ENCODE data around the gene TANC1. TPM values are rescaled to one million over a fixed set of nuclear protein-coding genes. Genes with fewer than 3 reads are reported as not detected.
A peak's percentile ranks its signal among the peaks of the same experiment; 100 is the strongest.

The TANC1 gene
- total and polyA plus RNA-seq, 2 experiments from 2014 or later, result 8.2 to 12.1 TPM

DNA sequence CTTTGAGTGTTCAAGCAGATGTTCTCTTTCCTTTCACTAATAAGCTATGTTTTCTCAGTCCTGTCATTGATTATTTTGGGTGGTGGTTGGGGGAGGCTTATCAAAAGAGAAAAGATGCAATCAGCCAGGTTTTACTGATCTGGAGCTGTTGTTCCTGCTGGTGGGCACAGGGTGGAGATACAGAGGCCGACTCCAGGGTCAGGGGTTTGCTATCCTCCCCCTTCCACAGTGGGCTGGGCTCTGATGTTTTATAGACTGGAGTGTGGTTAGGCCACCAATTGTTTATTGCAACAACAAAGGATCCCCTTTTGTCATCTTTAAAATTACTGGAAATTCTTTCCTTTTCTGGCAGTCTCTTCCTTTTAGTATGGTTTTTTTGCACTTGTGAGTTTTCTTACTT lies 120.5 kb downstream of the TANC1 start:
- H3K4me3 ChIP-seq, result no peak overlapping the region
- H3K27ac ChIP-seq, result no peak overlapping the region
- 52 to 53% methylated on average over 1 of the region's 1 CpG for WGBS, 2 experiments (ENCODE audit: low coverage in 1 of 2, low lambda C conversion rate in 2 of 2, missing lambda C conversion rate in 2 of 2)
- no peaks in the 10 kb centered on the region for H3K9me2 ChIP-seq (ENCODE audit: insufficient read depth)
- H3K9me3 ChIP-seq (ENCODE audit: low read depth), result no peaks in the 10 kb centered on the region
- DNase-seq, result no peak
- H3K9ac ChIP-seq, result no peak overlapping the region
- H3K36me3 ChIP-seq (ENCODE audit: low read depth), result no peaks in the 10 kb centered on the region
- peak overlapping the region; percentile 26 for H3K4me2 ChIP-seq (ENCODE audit: unreplicated experiment)
- H3K79me2 ChIP-seq (ENCODE audit: insufficient read depth), result 0 out of 2 replicates have a peak, but pooled peaks cover 18% of the 10 kb centered on the region
- in situ Hi-C loops (cut with MboI), result no loop called here
- TF ChIP-seq EZH2phosphoT487 (IDR thresholded peaks at IDR 0.05; ENCODE audit: insufficient read depth, low read depth) (no peak), EZH2 (IDR thresholded peaks at IDR 0.05; ENCODE audit: insufficient read depth, poor library complexity, severe bottlenecking) (no peak)
- no peaks in the 10 kb centered on the region for H4K20me1 ChIP-seq (ENCODE audit: insufficient read depth)
- H3F3A ChIP-seq (ENCODE audit: insufficient read depth), result peaks cover 28% of the 10 kb centered on the region
- H2AFZ ChIP-seq, result no peak overlapping the region
- H3K4me1 ChIP-seq (ENCODE audit: insufficient read depth), result peaks cover 66% of the 10 kb centered on the region
- H3K27me3 ChIP-seq (replicated peaks; ENCODE audit: insufficient read depth), result no peaks in the 10 kb centered on the region

DNA sequence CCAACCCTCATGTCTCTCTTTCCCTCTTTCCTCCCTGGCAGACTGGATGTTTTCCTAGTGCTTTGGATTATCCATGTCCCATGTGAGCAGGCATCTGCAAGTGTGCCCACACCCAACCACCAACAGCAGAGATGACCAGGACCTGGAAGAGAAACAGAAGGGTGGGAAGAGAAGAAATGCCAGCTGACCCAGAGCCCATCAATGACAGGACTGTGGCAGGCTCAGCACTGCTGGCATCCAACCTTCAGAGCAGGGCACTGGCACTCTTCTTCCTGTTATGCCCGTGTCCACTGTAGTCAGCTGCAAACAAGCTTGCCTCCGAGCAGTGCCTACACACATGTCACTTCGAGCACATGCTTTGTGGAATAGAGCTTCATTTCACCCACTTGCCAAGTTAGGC lies 121.1 kb downstream of the TANC1 start:
- 0 out of 2 replicates have a peak, but pooled peaks cover 19% of the 10 kb centered on the region for H3K79me2 ChIP-seq (ENCODE audit: insufficient read depth)

GRCh38 chr2:159090514-159091201 lies 122.2 kb downstream of the TANC1 start:
- DNase-seq, result peak; percentile 76
- peaks cover 28% of the 10 kb centered on the region for H3F3A ChIP-seq (ENCODE audit: insufficient read depth)
- H3K9ac ChIP-seq, result peak overlapping the region; percentile 40; the same call in 1 of the 2 replicates
- H3K27me3 ChIP-seq (replicated peaks; ENCODE audit: insufficient read depth), result no peaks in the 10 kb centered on the region
- peaks cover 26% of the 10 kb centered on the region; the same call in 1 of the 2 replicates for H3K79me2 ChIP-seq (ENCODE audit: insufficient read depth)
- peaks cover 60% of the 10 kb centered on the region for H3K4me1 ChIP-seq (ENCODE audit: insufficient read depth)
- WGBS, 2 experiments (ENCODE audit: low coverage in 1 of 2, low lambda C conversion rate in 2 of 2, missing lambda C conversion rate in 2 of 2), result 14 to 18% methylated on average over 11 of the region's 11 CpGs
- H3K9me3 ChIP-seq (ENCODE audit: low read depth), result no peaks in the 10 kb centered on the region
- peak overlapping the region; percentile 51 for H3K4me3 ChIP-seq
- TF ChIP-seq EZH2 (IDR thresholded peaks at IDR 0.05; ENCODE audit: insufficient read depth, poor library complexity, severe bottlenecking) (no peak), EZH2phosphoT487 (IDR thresholded peaks at IDR 0.05; ENCODE audit: insufficient read depth, low read depth) (no peak)
- in situ Hi-C loops (cut with MboI), result no loop called here
- H2AFZ ChIP-seq, result peak overlapping the region; percentile 1; the same call in 1 of the 2 replicates
- H4K20me1 ChIP-seq (ENCODE audit: insufficient read depth), result no peaks in the 10 kb centered on the region
- peak overlapping the region; percentile 71 for H3K4me2 ChIP-seq (ENCODE audit: unreplicated experiment)
- H3K27ac ChIP-seq, result peak overlapping the region; percentile 68
- no peaks in the 10 kb centered on the region for H3K9me2 ChIP-seq (ENCODE audit: insufficient read depth)
- H3K36me3 ChIP-seq (ENCODE audit: low read depth), result no peaks in the 10 kb centered on the region

More for the DNA sequence above, 121.1 kb downstream of the TANC1 start:
- Histone ChIP-seq H3K27me3 (replicated peaks; ENCODE audit: insufficient read depth) (no peaks in the 10 kb centered on the region), H3K9me3 (ENCODE audit: low read depth) (no peaks in the 10 kb centered on the region), H4K20me1 (ENCODE audit: insufficient read depth) (no peaks in the 10 kb centered on the region), H3K4me3 (no peak overlapping the region), H3K36me3 (ENCODE audit: low read depth) (no peaks in the 10 kb centered on the region), H3K27ac (no peak overlapping the region), H2AFZ (no peak overlapping the region), H3K4me1 (ENCODE audit: insufficient read depth) (peaks cover 66% of the 10 kb centered on the region), H3F3A (ENCODE audit: insufficient read depth) (peaks cover 28% of the 10 kb centered on the region), H3K4me2 (ENCODE audit: unreplicated experiment) (peak overlapping the region; percentile 26), H3K9me2 (ENCODE audit: insufficient read depth) (no peaks in the 10 kb centered on the region), H3K9ac (no peak overlapping the region)
- DNase-seq, result peak; percentile 18
- TF ChIP-seq EZH2phosphoT487 (IDR thresholded peaks at IDR 0.05; ENCODE audit: insufficient read depth, low read depth), result no peak
- TF ChIP-seq EZH2 (IDR thresholded peaks at IDR 0.05; ENCODE audit: insufficient read depth, poor library complexity, severe bottlenecking), result no peak
- in situ Hi-C loops (cut with MboI), result no loop called here
- 56 to 59% methylated on average over 3 of the region's 3 CpGs for WGBS, 2 experiments (ENCODE audit: low coverage in 1 of 2, low lambda C conversion rate in 2 of 2, missing lambda C conversion rate in 2 of 2)

DNA sequence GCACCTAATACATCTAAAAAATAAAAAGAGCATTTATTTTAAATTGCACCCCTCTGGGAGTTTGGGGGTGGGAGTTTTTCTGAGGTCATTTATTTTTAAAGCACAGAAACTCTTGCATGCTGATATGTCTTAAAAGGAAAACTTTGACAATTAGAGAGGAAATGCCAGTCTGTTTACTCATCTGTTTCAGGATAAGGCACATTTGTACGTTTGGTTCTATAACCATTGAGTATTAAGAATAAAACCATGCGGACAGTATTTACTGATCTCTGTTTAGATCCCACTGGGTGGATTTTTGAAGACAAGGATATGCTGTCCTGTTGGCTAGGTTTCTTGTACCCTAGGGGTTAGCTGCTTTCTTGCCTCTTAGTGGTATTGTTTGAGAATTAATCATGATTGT lies 122.9 kb downstream of the TANC1 start:
- H3K36me3 ChIP-seq (ENCODE audit: low read depth), result no peaks in the 10 kb centered on the region
- H3K9me2 ChIP-seq (ENCODE audit: insufficient read depth), result no peaks in the 10 kb centered on the region
- peaks cover 59% of the 10 kb centered on the region for H3K4me1 ChIP-seq (ENCODE audit: insufficient read depth)
- H3K79me2 ChIP-seq (ENCODE audit: insufficient read depth), result peaks cover 24% of the 10 kb centered on the region; the same call in 1 of the 2 replicates
- H3K27me3 ChIP-seq (replicated peaks; ENCODE audit: insufficient read depth), result no peaks in the 10 kb centered on the region
- no peaks in the 10 kb centered on the region for H3K9me3 ChIP-seq (ENCODE audit: low read depth)
- peak overlapping the region; percentile 40; the same call in 1 of the 2 replicates for H3K9ac ChIP-seq
- H3K4me3 ChIP-seq, result peak overlapping the region; percentile 51
- in situ Hi-C loops (cut with MboI), result no loop called here
- H3F3A ChIP-seq (ENCODE audit: insufficient read depth), result peaks cover 28% of the 10 kb centered on the region
- 4 to 5% methylated on average over 2 of the region's 2 CpGs for WGBS, 2 experiments (ENCODE audit: low coverage in 1 of 2, low lambda C conversion rate in 2 of 2, missing lambda C conversion rate in 2 of 2)
- peak overlapping the region; percentile 71 for H3K4me2 ChIP-seq (ENCODE audit: unreplicated experiment)
- no peak overlapping the region for H2AFZ ChIP-seq
- TF ChIP-seq EZH2 (IDR thresholded peaks at IDR 0.05; ENCODE audit: insufficient read depth, poor library complexity, severe bottlenecking) (no peak), EZH2phosphoT487 (IDR thresholded peaks at IDR 0.05; ENCODE audit: insufficient read depth, low read depth) (no peak)
- no peaks in the 10 kb centered on the region for H4K20me1 ChIP-seq (ENCODE audit: insufficient read depth)
- DNase-seq, result peak; percentile 77
- peak overlapping the region; percentile 68 for H3K27ac ChIP-seq

Measured in GM23248 (cell line).